Hematopoietic multipotent progenitor cell treated with erythropoietin and hydrocortisone succinate and interleukin-3 and kit ligand, for 8 days (in vitro differentiated cells): ENCODE measurements around the gene FMNL2.

ENCODE experiments used
- DNase-seq: peaks from one replicate; pipeline ENCODE4 v3.0.0-alpha.2; 2015

The FMNL2 gene

DNA sequence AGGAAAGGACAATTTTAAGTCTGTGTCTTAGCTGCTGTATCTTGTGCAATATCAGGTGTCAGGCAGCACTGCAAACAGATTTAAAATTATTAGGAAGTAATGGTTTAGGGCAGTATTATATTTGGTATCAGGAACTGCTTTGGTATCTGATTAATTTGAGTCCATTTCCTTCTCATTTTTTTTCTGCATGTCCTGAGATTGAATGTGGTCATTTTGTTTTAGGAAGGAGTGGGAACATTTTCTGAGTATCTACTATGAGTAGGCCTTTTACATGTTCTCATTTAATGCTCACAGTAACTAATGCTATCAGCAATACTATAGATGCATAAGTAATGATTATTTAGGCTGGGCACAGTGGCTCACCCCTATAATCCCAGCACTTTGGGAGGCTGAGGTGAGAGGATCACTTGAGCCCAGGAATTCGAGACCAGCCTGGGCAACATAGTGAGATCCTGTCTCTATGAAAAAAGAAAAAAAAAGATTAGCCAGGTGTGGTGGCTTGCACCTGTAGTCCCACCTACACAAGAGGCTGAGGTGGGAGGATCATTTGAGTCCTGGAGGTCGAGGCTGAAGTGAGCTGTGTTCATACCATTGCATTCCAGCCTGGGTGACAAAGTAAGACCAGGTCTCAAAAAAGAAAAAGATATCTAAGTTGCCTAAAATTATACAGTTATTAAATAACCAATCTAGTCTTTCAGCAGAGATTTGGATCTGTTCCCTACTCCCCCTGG lies 4.7 kb downstream of the FMNL2 start:
- no peak for DNase-seq

DNA sequence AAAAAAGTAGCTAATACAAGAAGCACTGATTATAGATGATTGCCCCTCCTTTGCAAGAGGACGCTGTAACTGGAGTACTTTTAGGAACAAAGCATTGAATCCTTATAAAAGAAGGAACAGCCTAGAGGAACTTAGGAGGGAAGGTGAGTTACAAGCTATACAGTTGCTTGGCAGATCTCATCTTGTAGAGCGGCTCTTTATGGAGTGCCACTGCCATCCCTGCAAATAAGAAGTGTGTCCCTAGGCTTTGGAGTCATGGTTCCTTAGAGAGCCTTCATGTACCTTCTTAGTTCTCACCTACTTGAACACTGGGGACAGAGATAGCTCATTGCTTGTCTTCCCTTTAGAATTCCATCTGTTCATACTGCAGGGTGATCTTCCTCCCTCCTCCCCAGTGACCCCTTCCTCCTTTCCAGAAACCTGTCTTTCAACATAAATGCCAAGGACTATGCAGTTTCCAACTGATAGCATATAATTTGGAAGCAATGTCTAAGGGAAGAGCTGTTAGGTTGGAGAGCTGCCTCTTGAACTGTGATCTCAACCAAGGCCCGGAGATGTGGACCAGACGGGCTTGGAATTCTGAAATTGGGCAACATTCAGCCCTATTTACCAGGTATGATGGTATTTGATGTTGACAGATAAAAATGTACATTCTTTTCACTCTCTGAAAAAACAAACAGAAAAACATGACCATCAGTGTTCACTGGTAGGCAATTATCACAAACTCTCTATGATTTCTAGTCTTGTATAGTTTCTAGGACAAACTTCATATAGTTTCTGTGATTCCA lies 7.5 kb downstream of the FMNL2 start:
- DNase-seq = no peak

DNA sequence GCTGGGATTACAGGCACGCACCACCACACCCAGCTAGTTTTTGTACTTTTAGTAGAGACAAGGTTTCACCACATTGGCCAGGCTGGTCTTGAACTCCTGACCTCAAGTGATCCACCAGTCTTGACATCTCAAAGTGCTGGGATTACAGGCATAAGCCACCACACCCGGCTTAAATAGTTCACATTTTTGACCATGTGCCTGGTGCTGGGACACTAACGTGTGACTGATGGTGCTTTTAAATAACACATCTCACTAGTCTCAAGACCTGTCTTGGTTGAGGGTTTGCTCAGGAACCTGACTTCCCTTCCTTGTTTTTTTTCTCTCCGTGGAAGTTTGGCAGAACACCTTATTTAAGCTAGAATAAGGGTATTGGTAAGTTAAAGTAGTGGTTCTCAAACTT lies 8.5 kb downstream of the FMNL2 start:
- no peak for DNase-seq

DNA sequence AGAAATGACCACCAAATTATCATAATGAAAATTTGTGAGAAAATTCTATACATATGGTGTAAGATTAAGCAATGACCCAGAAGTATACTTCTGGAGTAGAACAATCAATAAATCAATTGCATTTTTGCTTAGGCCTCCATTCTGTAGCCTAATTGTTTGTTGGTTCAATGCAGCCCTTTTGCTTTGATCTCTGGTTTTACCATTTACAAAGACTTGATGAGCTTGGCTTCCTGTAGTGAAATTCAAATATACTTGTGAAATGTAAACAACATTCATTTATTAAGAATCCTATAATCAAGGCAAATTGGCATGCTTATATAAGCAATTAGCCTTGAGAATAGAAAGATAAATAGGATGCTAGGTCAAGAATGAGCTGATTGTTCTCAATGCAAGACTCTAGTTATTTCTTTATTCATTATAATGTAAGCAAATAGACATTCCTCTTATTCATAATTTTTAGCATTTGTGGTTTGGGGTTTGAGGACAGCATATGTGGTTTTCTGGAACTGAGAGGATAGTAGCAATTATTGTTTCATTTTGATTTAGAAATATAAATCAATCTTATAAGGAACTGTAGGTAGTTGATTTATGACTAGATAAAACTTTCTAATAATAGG lies 9.7 kb downstream of the FMNL2 start:
- no peak for DNase-seq

DNA sequence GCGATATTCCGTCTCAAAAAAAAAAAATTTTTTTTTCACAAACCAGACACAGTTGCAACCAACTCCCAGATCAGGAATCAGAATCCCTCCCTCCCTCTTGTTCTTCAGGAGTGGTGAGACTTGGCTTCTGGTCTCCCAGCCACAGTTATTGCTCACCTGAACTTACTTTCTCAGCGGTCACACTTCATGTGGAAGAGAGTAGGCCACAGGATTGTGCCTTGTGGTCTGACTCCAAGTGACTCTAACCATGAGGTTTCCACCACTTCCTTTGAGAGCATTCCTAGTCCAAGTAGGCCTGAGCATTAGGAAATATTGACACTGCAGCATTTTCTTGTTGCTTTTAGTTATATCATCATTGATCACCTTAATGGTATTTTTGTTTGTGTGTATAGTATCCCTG lies 12.1 kb downstream of the FMNL2 start:
- no peak for DNase-seq

DNA sequence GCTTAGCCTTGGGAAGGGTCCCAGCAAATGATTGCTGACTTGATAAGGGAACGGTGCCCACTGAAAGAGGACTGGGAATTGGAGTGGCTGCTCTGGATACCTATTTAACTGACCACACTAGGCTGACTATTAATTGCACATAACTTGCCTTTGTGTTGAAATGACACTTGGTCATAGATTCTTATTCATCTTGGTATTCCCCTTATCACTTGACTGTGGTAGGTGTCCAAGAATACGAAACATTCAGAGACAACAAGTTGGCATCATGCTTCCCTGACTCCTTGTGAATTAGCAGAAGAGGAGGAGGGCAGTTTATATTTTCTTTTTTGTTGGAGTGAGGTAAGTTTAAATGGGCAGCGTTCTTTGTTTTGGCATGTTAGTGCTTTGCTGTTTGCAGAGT lies 13.4 kb downstream of the FMNL2 start:
- no peak for DNase-seq

DNA sequence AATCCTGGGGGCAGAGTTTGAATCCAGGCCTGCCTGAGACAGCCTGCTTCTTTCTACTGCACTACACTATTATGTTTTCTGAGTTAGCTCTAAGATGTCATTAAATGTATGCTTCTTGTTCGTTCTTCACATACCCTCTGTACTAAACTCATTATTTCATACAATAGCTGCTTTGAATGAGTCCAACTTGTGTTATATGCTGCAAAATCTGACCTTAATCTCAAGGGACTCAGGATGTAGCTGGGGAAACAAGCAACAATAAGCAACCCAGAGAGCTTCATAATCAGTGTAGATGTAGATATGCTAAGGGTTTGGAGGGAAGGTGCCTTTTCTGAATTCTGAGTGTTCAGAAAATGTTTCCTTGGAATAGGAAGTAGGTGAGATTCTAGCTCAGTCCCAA lies 14.4 kb downstream of the FMNL2 start:
- no peak for DNase-seq

DNA sequence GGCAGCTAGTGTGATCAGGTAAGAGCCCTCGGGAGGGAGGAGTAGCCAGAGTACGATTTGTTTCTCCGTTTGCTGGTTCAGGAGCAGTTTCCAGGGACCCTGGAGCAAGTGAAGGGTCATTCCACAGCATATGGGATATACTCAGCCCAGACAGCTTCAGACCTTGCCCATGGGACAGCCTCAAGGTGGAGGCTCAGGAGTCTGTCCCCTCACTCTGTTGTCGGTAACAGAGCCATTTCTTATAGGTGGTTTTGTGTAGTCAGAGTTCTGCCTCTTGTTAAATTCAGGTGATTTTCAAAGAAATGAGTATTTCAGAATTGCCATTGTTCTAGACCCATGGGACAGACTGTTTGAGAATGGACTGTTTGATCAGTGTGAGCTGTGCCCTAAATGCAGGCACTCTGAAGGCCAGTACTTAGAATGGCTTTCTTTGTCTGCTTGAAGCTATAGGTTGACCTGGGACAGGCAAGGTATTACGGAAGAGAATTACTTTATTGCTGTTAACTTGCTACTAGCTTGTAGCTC lies 15.2 kb downstream of the FMNL2 start:
- DNase-seq = no peak

DNA sequence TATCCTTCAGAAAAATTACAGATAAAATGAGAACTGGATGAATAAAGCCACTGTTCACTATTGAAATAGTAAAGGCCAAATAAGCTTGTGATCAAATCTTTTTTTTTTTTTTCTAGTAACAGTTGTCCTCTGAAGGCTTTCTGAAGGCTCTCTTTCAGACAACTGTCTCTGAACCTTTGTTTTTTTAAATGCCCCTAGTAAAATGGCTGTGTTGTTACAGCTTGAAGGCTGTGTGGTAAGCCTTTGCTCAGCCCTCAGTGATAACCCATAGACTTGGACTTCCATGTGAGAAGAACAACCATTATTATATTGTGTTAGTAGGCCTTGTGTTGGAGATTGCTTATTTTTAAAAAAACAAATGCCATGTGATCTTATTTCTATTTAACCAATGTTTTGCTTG lies 17.6 kb downstream of the FMNL2 start:
- no peak for DNase-seq

DNA sequence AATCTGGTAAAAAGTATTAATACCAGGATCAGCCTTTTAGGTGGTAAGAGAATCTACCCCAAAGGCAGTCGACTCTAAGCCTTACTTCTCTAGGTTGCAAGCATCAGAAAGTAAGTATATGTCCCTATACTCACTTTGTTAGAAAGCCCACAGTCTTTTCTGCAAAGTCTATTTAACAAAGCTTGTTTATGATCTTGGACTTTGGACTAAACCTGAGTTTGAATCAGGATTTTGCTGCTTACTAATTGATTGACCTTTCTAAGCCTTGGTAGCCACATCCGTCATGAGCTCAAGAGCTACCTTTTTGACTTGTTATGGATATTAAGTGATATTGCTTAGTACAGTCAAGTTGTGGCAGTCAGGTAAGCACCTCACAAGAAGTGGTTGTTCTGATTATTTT lies 18.4 kb downstream of the FMNL2 start:
- no peak for DNase-seq

DNA sequence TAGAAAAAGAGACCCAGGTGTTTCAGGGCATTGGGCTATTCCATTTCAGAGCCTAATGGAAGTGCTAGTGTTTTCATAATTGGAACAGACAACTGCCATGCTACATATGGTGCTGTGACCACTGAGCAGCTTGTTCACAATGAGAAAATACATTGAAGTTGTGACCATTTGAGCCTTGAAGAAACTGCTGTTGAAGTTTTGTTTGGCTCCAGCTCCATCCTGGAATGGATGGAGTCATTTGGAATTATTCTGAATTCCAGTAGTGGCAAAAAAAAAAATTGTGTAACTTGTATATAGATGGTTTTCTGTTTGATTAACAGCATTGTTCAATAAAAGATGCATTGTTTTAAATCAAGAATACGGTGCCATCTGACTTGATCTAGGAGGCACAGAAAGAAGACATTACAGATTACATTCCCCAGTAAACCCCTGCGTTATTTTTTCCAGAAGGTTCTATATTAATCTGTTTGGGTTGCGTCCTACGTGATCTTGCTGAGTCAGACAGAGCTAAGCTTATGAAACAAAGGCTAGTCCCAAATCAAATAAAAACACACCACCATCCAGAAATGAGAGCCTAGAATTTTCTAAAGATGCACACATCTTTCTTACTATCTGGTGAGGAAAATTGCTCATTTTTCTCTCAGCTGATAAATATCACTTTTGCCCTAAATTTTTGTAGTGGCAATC lies 19.2 kb downstream of the FMNL2 start:
- DNase-seq = no peak

DNA sequence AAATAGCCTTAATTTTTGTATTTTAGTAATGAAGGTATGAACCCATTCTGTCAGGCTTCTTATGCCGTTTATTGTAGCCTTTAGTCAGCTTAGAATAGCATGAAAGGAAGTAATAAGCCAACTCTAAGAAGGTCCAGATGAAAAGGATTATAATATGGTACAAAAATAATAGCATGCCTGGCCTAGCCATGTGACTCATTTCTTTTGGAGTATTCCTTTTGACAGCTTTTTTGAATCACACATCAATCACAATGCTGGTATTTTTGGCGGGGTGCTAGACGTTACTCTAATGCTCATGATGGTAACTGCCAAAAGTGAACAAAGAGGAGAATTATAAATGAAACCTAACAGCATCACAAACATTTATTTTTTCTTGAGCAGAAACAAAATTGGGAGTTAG lies 19.9 kb downstream of the FMNL2 start:
- no peak for DNase-seq

DNA sequence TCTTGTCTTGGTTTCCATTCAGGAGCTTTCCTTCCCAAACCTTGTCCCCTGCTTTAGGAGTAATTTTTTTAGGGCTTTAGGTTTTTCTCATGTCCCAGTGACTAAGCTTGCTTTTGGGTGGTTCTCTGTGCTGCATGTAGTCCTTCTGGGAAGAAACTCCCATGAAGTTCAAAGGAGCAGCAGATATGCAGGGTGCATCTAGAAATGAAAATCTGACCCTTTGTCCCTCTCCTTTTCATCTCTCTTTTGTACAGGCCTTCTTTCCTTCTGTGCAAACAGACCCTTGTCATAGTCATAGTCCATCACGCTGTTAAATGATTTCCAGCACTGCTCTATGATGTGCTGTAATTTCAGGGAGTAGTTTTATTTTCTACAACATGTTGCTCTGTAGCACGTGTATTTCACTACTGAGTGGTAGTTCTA lies 20.4 kb downstream of the FMNL2 start:
- DNase-seq = no peak

DNA sequence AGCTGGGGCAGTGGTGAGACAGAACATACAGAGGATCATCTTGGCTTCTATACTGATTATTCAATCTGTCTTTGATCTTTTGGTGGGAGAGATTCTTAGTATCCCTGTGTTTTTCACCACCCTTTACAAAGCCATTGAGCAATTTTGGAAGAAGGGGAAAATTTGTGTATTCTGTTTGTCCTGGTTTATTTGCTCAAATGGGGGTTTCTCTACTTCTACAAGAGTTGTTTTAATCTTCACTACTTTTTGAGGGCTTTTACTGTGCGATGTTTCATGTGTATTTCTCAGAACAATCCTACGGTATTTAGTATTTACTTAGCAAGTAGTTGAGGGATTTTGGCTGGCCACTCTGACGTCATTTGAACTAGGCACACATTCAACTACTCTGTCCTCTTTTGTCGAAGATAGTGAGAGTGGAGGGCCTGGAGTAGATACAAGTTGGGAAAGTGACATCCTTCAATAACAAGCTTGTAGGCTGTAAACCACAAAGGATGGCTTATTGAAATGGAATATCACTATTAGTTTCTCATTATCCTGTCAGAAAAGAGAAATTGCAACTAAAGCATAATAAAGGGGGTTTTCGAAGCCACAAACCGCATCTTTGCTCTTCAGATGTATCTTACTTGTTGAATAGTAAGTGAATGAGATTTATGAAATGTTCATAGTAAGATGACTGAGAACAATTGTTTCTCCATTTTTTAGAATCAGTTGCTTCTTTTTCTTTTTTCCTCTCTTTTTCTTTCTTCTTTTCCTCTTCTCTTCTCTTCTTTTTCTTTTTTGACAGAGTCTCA lies 24.8 kb downstream of the FMNL2 start:
- DNase-seq = no peak

DNA sequence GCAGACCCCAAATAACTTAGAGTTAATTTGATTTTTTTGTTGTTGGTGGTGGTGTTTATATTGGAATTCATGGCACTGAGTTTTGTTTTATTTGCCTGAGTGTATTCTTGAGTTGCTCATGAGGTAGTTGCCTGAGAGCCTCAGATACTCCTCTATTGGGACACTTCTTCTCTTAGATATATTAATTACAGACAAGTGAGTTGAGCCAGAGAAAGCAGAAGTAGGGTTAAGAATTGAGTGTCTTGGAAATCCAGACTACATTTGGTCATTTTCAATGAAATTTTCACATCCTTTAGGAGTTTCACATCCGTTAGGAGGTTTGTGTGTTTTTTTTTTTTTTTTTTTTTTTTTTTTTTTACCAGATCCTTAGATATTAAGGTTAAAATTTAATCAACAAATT lies 29.0 kb downstream of the FMNL2 start:
- no peak for DNase-seq

DNA sequence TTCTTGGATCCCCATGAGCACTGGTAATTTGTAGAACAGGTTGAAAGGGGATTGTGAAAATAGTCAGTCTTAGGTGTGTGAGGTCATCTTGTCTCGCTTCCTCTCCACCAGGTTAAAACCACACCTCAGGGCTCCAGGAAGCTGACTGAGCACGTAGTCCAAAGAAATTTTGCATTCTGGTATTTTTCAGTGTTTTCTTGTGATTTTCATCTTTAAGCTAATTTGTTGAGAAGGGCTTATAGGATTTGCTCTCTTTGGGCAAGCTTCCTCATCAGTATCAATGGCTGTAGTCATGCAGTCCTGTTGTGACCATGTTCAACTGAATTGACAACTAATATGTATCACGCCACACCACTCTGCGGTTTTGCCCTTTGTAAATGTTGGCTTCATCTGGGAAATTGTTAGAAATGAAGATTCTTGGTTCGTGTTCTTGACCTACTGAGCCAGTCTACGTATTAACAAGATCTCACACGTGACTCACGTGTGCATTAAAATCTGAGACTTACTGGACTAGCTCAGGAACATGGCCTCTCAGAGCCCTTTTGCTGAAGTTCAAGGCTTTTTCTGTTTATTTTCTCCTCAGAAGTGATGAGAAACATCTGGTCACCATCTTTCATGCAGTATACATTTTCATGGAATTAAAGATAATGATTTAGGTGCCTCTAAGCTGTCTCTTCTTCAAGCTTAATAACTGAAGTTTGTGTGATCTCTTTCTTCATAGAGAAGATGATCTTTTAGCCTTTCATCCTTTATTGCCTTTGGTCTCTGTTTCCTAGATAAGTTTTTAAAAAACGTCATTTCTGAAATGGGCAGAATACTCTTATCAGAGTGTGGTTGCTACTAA lies 32.8 kb downstream of the FMNL2 start:
- DNase-seq = no peak

DNA sequence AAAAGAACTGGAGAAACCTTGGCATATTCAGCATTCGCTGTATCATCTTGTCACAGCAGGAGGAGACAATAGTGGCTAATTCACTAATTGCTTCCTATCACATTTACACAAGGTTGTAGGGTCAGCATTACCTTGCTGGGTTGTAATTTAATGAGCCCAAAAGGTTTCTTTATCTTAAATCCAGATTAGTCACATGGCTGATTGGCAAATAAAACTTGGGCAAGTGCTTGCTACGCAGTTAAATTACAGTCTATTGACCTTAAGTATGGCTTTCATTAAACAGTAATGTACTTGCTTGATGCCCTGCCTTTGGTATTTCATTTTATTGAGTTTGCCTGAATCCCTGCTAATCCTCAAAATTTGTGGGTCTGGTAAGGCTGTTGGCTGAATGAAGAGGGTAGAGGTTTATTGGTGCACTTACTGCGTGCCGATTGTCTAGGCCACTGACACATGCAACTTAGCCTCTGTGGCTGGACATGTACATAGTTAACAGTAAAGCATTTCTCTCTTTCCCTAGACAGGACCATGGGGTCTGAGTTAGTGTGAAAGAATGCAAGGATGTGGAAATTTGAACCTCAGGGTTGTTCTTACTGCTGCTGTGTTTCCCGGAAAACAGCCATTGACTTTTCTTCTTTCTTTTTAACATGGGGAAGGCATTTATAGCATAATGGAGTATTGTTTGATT lies 34.3 kb downstream of the FMNL2 start:
- no peak for DNase-seq

DNA sequence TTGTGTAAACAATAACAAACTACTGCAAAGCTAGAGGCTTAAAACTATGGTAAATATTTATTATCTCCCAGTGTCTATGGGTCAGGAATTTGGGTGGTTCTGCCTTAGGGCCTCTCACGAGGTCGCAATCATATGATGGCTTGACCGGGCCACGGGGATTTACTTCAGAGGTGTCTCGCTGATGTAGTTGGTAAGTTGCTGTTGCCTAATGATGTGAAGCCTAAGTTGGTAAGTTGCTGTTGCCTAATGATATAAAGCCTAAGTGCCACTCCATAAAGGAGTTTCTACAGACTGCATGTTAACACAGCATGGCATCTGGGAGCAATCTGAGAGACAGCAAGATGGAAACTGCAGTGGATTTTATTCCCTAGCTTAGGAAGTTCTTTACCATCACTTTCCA lies 35.8 kb downstream of the FMNL2 start:
- no peak for DNase-seq

DNA sequence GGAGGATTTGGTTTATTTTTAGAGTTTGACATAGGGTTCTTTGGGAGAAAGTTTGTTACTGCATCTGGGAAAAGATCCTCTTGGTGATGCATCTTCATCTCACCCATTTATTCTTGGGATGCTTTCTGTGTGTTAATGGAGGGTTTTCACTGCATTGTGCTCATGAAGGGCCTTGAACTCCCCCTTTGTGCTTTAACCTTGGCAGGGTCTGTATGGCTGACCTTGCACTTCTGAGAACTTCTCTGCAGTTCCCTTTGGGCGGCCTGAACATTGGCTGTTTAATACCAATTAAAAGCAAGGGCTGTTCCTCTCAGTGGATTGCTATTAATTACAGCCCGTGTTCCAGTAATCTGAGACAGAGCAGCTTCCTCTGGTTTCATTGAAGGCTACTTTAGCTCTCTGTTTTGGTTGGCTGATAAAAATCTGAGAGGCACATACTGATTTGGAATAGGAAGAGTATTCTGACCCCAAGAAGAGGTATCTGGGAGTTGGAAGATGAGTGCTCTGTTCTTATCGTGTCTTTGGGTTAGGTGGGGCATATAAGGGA lies 37.5 kb downstream of the FMNL2 start:
- DNase-seq = no peak

DNA sequence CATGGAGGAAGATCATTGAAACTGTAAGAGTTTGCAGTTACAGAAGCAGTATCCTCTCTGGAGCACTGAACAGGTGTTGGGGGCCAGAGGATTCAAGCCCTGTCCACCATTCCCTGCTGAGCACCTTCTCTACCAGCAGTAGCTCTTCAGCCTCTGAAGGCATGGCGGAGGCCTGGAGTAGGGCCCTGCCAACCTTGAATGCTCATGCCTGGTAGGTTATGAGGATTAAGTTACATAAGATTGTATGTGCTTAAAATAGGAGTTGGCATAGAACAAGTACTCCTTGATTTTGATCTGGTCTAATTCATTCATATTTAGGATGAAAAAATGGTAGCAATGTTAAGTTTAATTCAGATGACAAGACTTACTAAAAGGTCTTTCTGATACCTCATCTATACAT lies 40.2 kb downstream of the FMNL2 start:
- no peak for DNase-seq

DNA sequence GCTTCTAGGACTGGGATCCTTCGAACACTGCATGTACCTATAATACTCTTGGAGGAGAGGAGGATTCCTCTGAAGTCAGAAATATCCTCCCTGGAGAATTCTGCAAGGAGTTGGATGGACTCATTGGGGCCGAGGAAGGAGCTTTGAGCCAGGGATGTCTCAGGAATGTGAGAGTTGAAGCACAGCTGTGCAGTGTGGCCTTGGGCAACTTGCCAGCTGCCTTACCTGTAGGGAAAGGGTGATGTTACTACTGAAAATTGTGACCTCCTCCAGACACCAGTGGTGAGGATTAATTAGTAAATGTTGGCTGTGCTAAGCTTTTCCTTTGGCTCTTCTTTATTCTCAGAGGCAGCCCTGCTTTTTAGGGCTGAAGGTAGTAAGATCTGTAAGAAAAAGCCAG lies 41.4 kb downstream of the FMNL2 start:
- DNase-seq = no peak
